Activated CD8-positive, alpha-beta T cell treated with anti-CD3 and anti-CD28 coated beads for 36 hours (primary cell): ENCODE results near the gene SGMS1. TPM values are rescaled to one million over a fixed set of nuclear protein-coding genes. Genes with fewer than 3 reads are reported as not detected.

Experiments
- ATAC-seq: fragments of 200-7000 bp; cut with Tn5 transposase; one replicate; pipeline ENCODE4 v1.10.0; 2021; ENCODE audit warnings: mild to moderate bottlenecking, moderate library complexity
- CTCF ChIA-PET: fragments of 350-600 bp; sonication (Branson Sonifier 250); formaldehyde crosslinking; loops from one replicate; lab custom pipeline; 2021; ENCODE audit warnings: antibody characterized with exemption; lab: Charles Lee
- POLR2A ChIA-PET: fragments of 350-600 bp; sonication (Branson Sonifier 250); formaldehyde crosslinking; loops from one replicate; lab custom pipeline; 2021; ENCODE audit warnings: antibody characterized with exemption; lab: Charles Lee
- DNase-seq: peaks from one replicate; pipeline ENCODE4 v3.0.0-alpha.2; 2020
- H3K27ac Mint-ChIP-seq: one replicate; pipeline ENCODE4 v1.8.0; 2021; ENCODE audit warnings: mild to moderate bottlenecking, mixed read lengths
- H3K27me3 Mint-ChIP-seq: one replicate; pipeline ENCODE4 v1.8.0; 2021; ENCODE audit warnings: mixed read lengths
- H3K36me3 Mint-ChIP-seq: one replicate; pipeline ENCODE4 v1.8.0; 2021; ENCODE audit warnings: low read depth, mixed read lengths
- H3K4me1 Mint-ChIP-seq: one replicate; pipeline ENCODE4 v1.8.0; 2021; ENCODE audit warnings: low read depth, mixed read lengths
- H3K4me3 Mint-ChIP-seq: one replicate; pipeline ENCODE4 v1.8.0; 2021; ENCODE audit warnings: mild to moderate bottlenecking, moderate library complexity, mixed read lengths
- H3K9me3 Mint-ChIP-seq: one replicate; pipeline ENCODE4 v1.8.0; 2021; ENCODE audit warnings: mixed read lengths
- CTCF ChIP-seq: fragments of 200-600 bp; IDR thresholded peaks from one replicate; pipeline ENCODE4 v1.8.0; 2022; ENCODE audit warnings: antibody characterized with exemption, mild to moderate bottlenecking
- intact Hi-C: fragments of 100-400 bp; cut with micrococcal nuclease; formaldehyde crosslinking; loops from one replicate; pipeline ENCODE4 v1.10.0; 2022
- total RNA-seq, 2 experiments: library from RNA; stranded (reverse); gene quantifications; one replicate each; pipeline ENCODE4 v1.2.3, GENCODE V29; 2021

SGMS1 gene
- total RNA-seq, 2 experiments from 2014 or later, result 9.0 to 10.6 TPM

- ChIA-PET CTCF (interaction anchor here (0.8 kb wide), 1 partner anchor 20 kb away, joined by 3 read pairs; no protein-coding TSS in a partner anchor), POLR2A (no interaction called here)
- Mint-ChIP-seq H3K27ac (no peak overlapping the region), H3K4me3 (no peak overlapping the region), H3K9me3 (no peaks in the 10 kb centered on the region), H3K36me3 (peaks cover 3% of the 10 kb centered on the region), H3K27me3 (no peaks in the 10 kb centered on the region), H3K4me1 (peaks cover 17% of the 10 kb centered on the region)
- TF ChIP-seq CTCF, result no peak
- DNase-seq, result no peak
- intact Hi-C loops, result no loop called here
- ATAC-seq, result no peak
Measured at GRCh38 chr10:50400694-50401093, 223.1 kb downstream of the SGMS1 start.

GRCh38 chr10:50398823-50399222 is 224.9 kb downstream of the SGMS1 start:
- ATAC-seq, result no peak
- Mint-ChIP-seq H3K4me3 (no peak overlapping the region), H3K36me3 (peaks cover under 1% of the 10 kb centered on the region), H3K9me3 (no peaks in the 10 kb centered on the region), H3K27me3 (no peaks in the 10 kb centered on the region), H3K4me1 (peaks cover 31% of the 10 kb centered on the region), H3K27ac (no peak overlapping the region)
- TF ChIP-seq CTCF, result no peak
- ChIA-PET CTCF (no interaction called here), POLR2A (no interaction called here)
- intact Hi-C loops, result no loop called here
- DNase-seq, result no peak

- ChIA-PET POLR2A (no interaction called here), CTCF (no interaction called here)
- TF ChIP-seq CTCF, result no peak
- Mint-ChIP-seq H3K4me1 (peaks cover 31% of the 10 kb centered on the region), H3K27me3 (no peaks in the 10 kb centered on the region), H3K9me3 (no peaks in the 10 kb centered on the region), H3K4me3 (no peak overlapping the region), H3K36me3 (no peaks in the 10 kb centered on the region), H3K27ac (no peak overlapping the region)
- intact Hi-C loops, result no loop called here
- ATAC-seq (no peak), DNase-seq (no peak)
Measured at GRCh38 chr10:50398381-50398780, 225.4 kb downstream of the SGMS1 start.

GRCh38 chr10:50397312-50398140 is 226.2 kb downstream of the SGMS1 start:
- H3K4me3 Mint-ChIP-seq, result no peak overlapping the region
- no peak for DNase-seq
- peak overlapping the region; percentile 71 for H3K27ac Mint-ChIP-seq
- TF ChIP-seq CTCF, result no peak
- peaks cover 31% of the 10 kb centered on the region for H3K4me1 Mint-ChIP-seq
- CTCF ChIA-PET, result interaction anchor here (1.6 kb wide), 2 partner anchors 10 to 30 kb away, joined by 4 to 5 read pairs; no protein-coding TSS in a partner anchor
- POLR2A ChIA-PET, result no interaction called here
- peak; percentile 44 for ATAC-seq
- intact Hi-C loops, result no loop called here
- no peaks in the 10 kb centered on the region for H3K9me3 Mint-ChIP-seq
- no peaks in the 10 kb centered on the region for H3K27me3 Mint-ChIP-seq
- H3K36me3 Mint-ChIP-seq, result no peaks in the 10 kb centered on the region
